AG09319 (cell line): ENCODE results near the gene SLC35F4.
"Not testable (repeated sequence)": the region's sequence is repeated elsewhere in the genome, so short reads cannot be mapped to it uniquely, and the experiment has no call there.

Source experiments
- DNase-seq: peaks from one replicate; pipeline ENCODE4 v3.0.0-alpha.2; 2010; ENCODE audit warnings: low read depth; ENCODE audit errors: extremely low read depth
- TF ChIP-seq, protein P1 (sequence below): IDR thresholded peaks from 2 replicates; pipeline ENCODE4 v1.5.1; 2011; ENCODE audit warnings: low read depth, mild to moderate bottlenecking, inconsistent platforms, low read length, moderate library complexity

SLC35F4 gene

DNA sequence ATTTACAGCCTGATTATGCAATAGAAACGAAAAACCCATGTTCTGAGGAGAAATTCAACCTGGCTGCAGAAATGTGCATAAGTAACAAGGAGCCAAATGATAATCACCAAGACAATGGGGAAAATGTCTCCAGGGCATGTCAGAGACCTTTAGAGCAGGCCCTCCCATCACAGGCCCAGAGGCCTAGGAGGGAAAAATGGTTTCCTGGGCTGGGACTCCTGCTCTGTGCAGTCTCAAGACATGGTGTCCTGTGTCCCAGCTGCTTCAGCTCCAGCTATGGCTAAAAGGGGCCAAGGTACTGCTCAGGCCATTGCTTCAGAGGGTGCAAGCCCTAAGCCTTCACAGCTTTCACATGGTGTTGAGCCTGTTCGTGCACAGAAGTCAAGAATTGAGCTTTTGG is 156.0 kb downstream of the SLC35F4 start:
- TF ChIP-seq, protein P1, sequence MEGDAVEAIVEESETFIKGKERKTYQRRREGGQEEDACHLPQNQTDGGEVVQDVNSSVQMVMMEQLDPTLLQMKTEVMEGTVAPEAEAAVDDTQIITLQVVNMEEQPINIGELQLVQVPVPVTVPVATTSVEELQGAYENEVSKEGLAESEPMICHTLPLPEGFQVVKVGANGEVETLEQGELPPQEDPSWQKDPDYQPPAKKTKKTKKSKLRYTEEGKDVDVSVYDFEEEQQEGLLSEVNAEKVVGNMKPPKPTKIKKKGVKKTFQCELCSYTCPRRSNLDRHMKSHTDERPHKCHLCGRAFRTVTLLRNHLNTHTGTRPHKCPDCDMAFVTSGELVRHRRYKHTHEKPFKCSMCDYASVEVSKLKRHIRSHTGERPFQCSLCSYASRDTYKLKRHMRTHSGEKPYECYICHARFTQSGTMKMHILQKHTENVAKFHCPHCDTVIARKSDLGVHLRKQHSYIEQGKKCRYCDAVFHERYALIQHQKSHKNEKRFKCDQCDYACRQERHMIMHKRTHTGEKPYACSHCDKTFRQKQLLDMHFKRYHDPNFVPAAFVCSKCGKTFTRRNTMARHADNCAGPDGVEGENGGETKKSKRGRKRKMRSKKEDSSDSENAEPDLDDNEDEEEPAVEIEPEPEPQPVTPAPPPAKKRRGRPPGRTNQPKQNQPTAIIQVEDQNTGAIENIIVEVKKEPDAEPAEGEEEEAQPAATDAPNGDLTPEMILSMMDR: no peak
- no peak for DNase-seq

DNA sequence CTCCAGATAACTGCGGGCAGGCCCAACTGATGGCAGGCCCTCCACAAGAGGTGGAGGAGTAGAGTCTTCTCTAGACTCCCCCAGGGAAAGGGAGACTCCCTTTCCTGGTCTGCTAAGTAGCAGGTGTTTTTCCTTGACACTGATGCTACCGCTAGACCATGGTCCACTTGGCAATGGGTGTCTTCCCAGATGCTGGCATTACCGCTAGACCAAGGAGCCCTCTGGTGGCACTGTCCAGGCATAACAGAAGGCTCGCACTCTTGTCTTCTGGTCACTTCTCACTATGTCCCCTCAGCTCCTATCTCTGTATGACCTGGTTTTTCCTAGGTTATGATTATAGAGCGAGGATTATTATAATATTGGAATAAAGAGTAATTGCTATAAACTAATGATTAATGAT is 156.8 kb downstream of the SLC35F4 start:
- DNase-seq: not testable (repeated sequence)

DNA sequence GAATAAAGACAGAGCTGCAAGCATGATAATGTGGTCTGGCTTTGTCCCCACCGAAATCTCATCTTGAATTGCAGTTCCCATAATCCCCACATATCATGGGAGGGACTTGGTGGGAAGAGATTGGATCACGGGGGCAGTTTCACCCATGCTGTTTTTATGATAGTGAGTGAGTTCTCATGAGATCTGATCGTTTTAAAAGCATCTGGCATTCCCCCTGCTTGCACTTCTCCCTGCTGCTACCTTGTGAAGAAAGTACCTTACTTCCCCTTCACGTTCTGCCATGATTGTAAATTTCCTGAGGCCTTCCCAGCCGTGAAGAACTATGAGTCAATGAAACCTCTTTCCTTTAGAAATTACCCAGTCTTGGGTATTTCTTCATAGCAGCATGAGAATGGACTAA is 158.7 kb downstream of the SLC35F4 start:
- DNase-seq: no peak
- TF ChIP-seq, protein P1: no peak

DNA sequence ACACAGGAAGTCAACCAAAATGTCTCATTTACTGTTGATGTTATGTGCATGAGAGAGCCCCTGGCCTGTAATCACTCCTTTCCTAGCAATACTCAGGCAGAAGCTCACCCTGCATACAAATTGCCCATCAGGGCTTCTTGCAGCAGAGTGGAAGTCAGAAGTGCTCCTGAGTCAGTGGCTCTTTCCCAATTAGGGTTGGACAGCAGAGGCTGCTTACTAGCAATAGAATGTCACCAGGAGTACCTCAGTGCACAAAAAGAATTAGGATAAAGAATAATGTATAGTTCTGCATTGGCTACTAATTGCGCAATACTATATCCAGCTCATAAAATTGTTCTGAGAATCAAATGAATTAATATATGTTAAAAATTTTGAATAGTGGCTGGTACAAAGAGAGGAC is 161.1 kb downstream of the SLC35F4 start:
- TF ChIP-seq, protein P1: no peak
- DNase-seq: no peak

DNA sequence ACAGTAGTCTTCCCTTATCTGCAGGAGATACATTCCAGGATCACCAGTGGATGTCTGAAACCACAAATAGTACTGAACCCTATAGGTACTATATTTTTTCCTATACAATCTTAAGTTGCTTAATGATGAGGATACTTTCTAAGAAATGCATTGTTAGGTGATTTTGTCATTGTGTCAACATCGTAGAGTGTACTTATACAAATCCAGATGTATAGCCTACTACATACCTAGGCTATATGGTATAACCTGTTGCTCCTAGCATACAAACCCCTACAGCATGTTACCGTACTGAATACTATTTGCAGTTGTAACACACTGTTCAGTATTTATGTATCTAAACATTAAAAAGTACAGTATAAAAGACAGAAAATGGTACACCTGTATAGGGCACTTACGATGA is 165.9 kb downstream of the SLC35F4 start:
- DNase-seq: no peak
- TF ChIP-seq, protein P1: no peak

DNA sequence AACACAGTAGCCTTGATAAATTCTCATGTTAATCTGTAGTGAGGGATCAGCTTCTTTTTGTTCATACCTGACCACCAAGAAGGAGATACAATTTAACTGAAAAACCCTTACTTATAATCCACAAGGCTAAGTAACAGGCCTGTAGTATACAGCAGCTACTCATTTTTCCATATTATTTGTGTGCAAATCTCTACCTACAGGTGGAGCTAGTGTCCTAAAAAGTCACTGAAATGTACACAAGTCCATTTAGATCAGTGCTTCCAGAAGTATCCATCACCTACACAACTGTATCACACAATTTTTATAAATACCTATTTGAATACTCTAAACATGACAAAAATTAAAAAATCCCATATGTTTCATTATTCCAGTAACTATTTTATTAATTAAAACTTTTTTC is 173.2 kb downstream of the SLC35F4 start:
- peak; percentile 37 for DNase-seq
- TF ChIP-seq, protein P1: peak; percentile 59

DNA sequence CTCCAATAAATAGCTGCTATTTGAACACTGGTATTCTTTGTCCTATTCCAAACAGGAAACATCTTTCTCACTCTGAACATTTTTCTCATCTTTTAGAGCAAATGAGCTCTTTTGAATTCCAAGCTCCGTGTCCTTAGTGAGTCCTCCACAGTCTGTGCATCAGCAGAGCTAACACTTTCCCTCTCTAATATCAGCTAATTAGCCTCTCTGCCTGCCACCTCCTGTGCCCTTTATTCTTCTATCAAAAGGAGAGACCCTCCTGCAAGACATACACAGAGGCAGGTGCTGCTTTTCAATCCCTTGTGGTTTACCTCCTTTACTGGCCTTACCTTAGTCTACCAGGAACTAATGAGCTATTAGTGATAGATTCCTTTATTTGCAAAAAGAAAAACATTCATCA is 178.5 kb downstream of the SLC35F4 start:
- no peak for DNase-seq
- TF ChIP-seq, protein P1: no peak

DNA sequence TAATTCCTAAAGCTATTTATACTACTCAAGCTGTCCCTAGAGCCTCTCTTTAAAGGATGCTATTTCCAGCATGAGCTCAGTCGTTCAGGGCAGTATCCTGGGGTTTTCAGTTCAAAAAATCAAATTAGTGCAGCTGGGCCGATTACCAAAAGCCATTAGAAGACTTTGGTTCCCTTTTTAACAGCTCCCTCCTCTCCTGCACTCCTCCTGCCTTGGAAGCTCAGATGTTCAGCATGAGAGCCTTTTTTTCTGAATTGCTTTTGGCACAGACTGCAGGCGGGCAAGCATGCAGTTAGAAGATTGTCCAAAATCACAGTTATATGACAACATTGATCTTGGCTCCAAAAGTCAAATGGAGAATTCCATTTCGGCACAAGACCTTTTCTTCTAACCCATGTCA is 179.6 kb downstream of the SLC35F4 start:
- TF ChIP-seq, protein P1: no peak
- no peak for DNase-seq
